HepG2 (cell line): ENCODE data around the gene TFCP2L1.

Experiments
- FOXA1 ChIP-seq, 2 experiments: fragments of 450-650 bp in 1 of 2; sonication (generic) in 1 of 2; formaldehyde crosslinking in 1 of 2; IDR thresholded peaks; 2 replicates each; pipeline versions ENCODE4 v1.4.0 to v1.6.1; 2016 to 2020; ENCODE audit warnings: missing genetic modification reagents in 1 of 2
- KLF16 ChIP-seq, 2 experiments: sonication (generic) in 1 of 2; formaldehyde crosslinking in 1 of 2; IDR thresholded peaks; 2 replicates each; pipeline versions ENCODE4 v1.6.1 to v1.8.0; 2016 to 2023; ENCODE audit warnings: missing genetic modification reagents in 2 of 2, missing compliant biosample characterization in 1 of 2
- POLR2A ChIP-seq, 2 experiments: IDR thresholded peaks; 2 replicates each; pipeline ENCODE4 v1.6.1; 2011; ENCODE audit warnings: low read depth in 2 of 2, low read length in 2 of 2, mild to moderate bottlenecking in 1 of 2, moderate library complexity in 1 of 2; ENCODE audit not compliant: insufficient read depth in 1 of 2
- ZNF264 ChIP-seq: sonication (generic); formaldehyde crosslinking; IDR thresholded peaks from 2 replicates; pipeline ENCODE4 v1.4.0; 2020; ENCODE audit warnings: missing genetic modification reagents
- TF ChIP-seq, protein P1 (sequence below): sonication (generic); formaldehyde crosslinking; IDR thresholded peaks from 2 replicates; pipeline ENCODE4 v1.5.0; 2020; ENCODE audit warnings: mild to moderate bottlenecking, missing genetic modification reagents, moderate library complexity
- TF ChIP-seq, protein P2 (sequence below): sonication (generic); formaldehyde crosslinking; IDR thresholded peaks from 2 replicates; pipeline ENCODE4 v1.4.0; 2020; ENCODE audit warnings: missing genetic modification reagents

DNA sequence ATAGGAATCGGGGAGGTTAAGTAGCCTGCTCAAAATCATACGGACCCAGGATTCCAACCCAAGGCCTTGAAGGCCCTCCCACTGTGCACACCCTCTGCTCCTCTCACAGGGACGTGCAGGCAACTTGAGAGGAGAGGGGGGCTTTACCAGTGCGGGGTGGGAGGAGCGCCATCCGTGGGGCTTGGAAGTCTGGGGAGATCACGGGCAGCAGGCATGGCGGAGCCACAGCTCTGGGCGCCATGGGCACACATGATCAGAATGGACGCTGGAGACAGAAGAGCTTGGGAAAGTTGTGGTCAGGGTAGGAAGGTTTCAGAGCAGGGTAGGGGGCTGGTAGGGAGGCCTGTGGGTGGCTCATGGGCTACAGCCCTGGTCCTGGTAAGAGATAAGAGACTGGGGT lies 70.7 kb downstream of the TFCP2L1 start:
- TF ChIP-seq POLR2A (IDR thresholded peaks at IDR 0.05; ENCODE audit: insufficient read depth in 1 of 2, low read depth in 2 of 2, low read length in 2 of 2) (no peak), ZNF264 (no peak), FOXA1 (IDR thresholded peaks at IDR 0.05) (no peak), FOXA1 (CRISPR knock-in tag; IDR thresholded peaks at IDR 0.05) (no peak), KLF16 (CRISPR knock-in tag; IDR thresholded peaks at IDR 0.05) (no peak)
- TF ChIP-seq, protein P1, sequence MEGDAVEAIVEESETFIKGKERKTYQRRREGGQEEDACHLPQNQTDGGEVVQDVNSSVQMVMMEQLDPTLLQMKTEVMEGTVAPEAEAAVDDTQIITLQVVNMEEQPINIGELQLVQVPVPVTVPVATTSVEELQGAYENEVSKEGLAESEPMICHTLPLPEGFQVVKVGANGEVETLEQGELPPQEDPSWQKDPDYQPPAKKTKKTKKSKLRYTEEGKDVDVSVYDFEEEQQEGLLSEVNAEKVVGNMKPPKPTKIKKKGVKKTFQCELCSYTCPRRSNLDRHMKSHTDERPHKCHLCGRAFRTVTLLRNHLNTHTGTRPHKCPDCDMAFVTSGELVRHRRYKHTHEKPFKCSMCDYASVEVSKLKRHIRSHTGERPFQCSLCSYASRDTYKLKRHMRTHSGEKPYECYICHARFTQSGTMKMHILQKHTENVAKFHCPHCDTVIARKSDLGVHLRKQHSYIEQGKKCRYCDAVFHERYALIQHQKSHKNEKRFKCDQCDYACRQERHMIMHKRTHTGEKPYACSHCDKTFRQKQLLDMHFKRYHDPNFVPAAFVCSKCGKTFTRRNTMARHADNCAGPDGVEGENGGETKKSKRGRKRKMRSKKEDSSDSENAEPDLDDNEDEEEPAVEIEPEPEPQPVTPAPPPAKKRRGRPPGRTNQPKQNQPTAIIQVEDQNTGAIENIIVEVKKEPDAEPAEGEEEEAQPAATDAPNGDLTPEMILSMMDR (CRISPR knock-in tag) = no peak
- TF ChIP-seq, protein P2, sequence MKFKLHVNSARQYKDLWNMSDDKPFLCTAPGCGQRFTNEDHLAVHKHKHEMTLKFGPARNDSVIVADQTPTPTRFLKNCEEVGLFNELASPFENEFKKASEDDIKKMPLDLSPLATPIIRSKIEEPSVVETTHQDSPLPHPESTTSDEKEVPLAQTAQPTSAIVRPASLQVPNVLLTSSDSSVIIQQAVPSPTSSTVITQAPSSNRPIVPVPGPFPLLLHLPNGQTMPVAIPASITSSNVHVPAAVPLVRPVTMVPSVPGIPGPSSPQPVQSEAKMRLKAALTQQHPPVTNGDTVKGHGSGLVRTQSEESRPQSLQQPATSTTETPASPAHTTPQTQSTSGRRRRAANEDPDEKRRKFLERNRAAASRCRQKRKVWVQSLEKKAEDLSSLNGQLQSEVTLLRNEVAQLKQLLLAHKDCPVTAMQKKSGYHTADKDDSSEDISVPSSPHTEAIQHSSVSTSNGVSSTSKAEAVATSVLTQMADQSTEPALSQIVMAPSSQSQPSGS = no peak
